ENCODE data around the gene PIK3C3.
"Not testable (repeated sequence)": the region's sequence is repeated elsewhere in the genome, so short reads cannot be mapped to it uniquely, and the experiment has no call there.

DNA sequence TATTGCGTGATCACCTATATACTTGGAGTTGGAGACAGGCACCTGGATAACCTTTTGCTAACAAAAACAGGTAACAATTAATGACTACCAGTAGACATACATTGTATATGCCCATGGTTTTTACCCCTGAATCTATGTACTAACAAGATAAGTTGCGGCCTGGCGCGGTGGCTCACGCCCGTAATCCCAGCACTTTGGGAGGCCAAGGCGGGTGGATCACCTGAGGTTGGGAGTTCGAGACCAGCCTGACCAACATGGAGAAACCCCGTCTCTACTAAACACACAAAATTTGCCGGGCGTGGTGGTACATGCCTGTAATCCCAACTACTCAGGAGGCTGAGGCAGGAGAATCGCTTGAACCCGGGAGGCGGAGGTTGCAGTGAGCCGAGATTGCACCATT, 94.5 kb downstream of the PIK3C3 start:
- TF ChIP-seq, protein P1, sequence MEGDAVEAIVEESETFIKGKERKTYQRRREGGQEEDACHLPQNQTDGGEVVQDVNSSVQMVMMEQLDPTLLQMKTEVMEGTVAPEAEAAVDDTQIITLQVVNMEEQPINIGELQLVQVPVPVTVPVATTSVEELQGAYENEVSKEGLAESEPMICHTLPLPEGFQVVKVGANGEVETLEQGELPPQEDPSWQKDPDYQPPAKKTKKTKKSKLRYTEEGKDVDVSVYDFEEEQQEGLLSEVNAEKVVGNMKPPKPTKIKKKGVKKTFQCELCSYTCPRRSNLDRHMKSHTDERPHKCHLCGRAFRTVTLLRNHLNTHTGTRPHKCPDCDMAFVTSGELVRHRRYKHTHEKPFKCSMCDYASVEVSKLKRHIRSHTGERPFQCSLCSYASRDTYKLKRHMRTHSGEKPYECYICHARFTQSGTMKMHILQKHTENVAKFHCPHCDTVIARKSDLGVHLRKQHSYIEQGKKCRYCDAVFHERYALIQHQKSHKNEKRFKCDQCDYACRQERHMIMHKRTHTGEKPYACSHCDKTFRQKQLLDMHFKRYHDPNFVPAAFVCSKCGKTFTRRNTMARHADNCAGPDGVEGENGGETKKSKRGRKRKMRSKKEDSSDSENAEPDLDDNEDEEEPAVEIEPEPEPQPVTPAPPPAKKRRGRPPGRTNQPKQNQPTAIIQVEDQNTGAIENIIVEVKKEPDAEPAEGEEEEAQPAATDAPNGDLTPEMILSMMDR (IDR thresholded peaks at IDR 0.05; ENCODE audit: insufficient read depth, low read length, poor library complexity, severe bottlenecking): not testable (repeated sequence)
- not testable (repeated sequence) for TF ChIP-seq EZH2phosphoT487 (conservative IDR thresholded peaks at IDR 0.05; ENCODE audit: low read length)
